ENCODE measurements around the gene TTC33. TPM values are rescaled to one million over a fixed set of nuclear protein-coding genes. Genes with fewer than 3 reads are reported as not detected.
"Not testable (repeated sequence)": the region's sequence is repeated elsewhere in the genome, so short reads cannot be mapped to it uniquely, and the experiment has no call there.

TTC33 gene
- total RNA-seq, 1 donor from 2014 or later: 18.5 TPM

- H3K27me3 Mint-ChIP-seq (ENCODE audit: low read depth): no peaks in the 10 kb centered on the region
- TF ChIP-seq CTCF (conservative IDR thresholded peaks at IDR 0.05): no peak
- no peaks in the 10 kb centered on the region for H3K36me3 Mint-ChIP-seq (ENCODE audit: low read depth)
- DNase-seq (ENCODE audit: low read depth, low spot score): no peak
- H3K27ac Mint-ChIP-seq (ENCODE audit: unreplicated experiment): no peak overlapping the region
- no peak overlapping the region for H3K4me3 Mint-ChIP-seq
- no peaks in the 10 kb centered on the region for H3K9me3 Mint-ChIP-seq
- no peaks in the 10 kb centered on the region for H3K4me1 Mint-ChIP-seq
Measured at GRCh38 chr5:40601198-40601868, 154.4 kb downstream of the TTC33 start.

- Mint-ChIP-seq H3K4me1 (no peaks in the 10 kb centered on the region), H3K36me3 (ENCODE audit: low read depth) (no peaks in the 10 kb centered on the region), H3K27ac (ENCODE audit: unreplicated experiment) (no peak overlapping the region), H3K27me3 (ENCODE audit: low read depth) (no peaks in the 10 kb centered on the region), H3K4me3 (no peak overlapping the region), H3K9me3 (no peaks in the 10 kb centered on the region)
- no peak for TF ChIP-seq CTCF (conservative IDR thresholded peaks at IDR 0.05)
- DNase-seq (ENCODE audit: low read depth, low spot score): no peak
Measured at GRCh38 chr5:40600383-40600782, 155.4 kb downstream of the TTC33 start.

- H3K4me1 Mint-ChIP-seq: no peaks in the 10 kb centered on the region
- DNase-seq (ENCODE audit: low read depth, low spot score): no peak
- no peak overlapping the region for H3K4me3 Mint-ChIP-seq
- H3K27me3 Mint-ChIP-seq (ENCODE audit: low read depth): no peaks in the 10 kb centered on the region
- TF ChIP-seq CTCF (conservative IDR thresholded peaks at IDR 0.05): no peak
- no peaks in the 10 kb centered on the region for H3K36me3 Mint-ChIP-seq (ENCODE audit: low read depth)
- H3K9me3 Mint-ChIP-seq: no peaks in the 10 kb centered on the region
- H3K27ac Mint-ChIP-seq (ENCODE audit: unreplicated experiment): no peak overlapping the region
Measured at GRCh38 chr5:40599676-40600075, 156.1 kb downstream of the TTC33 start.

- no peak for TF ChIP-seq CTCF (conservative IDR thresholded peaks at IDR 0.05)
- Mint-ChIP-seq H3K4me3 (no peak overlapping the region), H3K36me3 (ENCODE audit: low read depth) (no peaks in the 10 kb centered on the region), H3K27me3 (ENCODE audit: low read depth) (no peaks in the 10 kb centered on the region), H3K9me3 (peaks cover 3% of the 10 kb centered on the region), H3K4me1 (peaks cover 4% of the 10 kb centered on the region), H3K27ac (ENCODE audit: unreplicated experiment) (no peak overlapping the region)
- no peak for DNase-seq (ENCODE audit: low read depth, low spot score)
Measured at GRCh38 chr5:40594811-40595210, 160.9 kb downstream of the TTC33 start.

GRCh38 chr5:40591727-40592396, 163.9 kb downstream of the TTC33 start:
- not testable (repeated sequence) for H3K27me3 Mint-ChIP-seq (ENCODE audit: low read depth); H3K9me3 Mint-ChIP-seq; DNase-seq (ENCODE audit: low read depth, low spot score)

GRCh38 chr5:40587376-40587775, 168.4 kb downstream of the TTC33 start:
- DNase-seq (ENCODE audit: low read depth, low spot score): no peak
- Mint-ChIP-seq H3K27me3 (ENCODE audit: low read depth) (no peaks in the 10 kb centered on the region), H3K36me3 (ENCODE audit: low read depth) (no peaks in the 10 kb centered on the region), H3K27ac (ENCODE audit: unreplicated experiment) (no peak overlapping the region), H3K9me3 (peaks cover 5% of the 10 kb centered on the region), H3K4me3 (no peak overlapping the region), H3K4me1 (peaks cover 13% of the 10 kb centered on the region)
- no peak for TF ChIP-seq CTCF (conservative IDR thresholded peaks at IDR 0.05)

More at GRCh38 chr5:40591727-40592396, 163.9 kb downstream of the TTC33 start:
- not testable (repeated sequence) for H3K27ac Mint-ChIP-seq (ENCODE audit: unreplicated experiment); H3K4me3 Mint-ChIP-seq; H3K4me1 Mint-ChIP-seq; H3K36me3 Mint-ChIP-seq (ENCODE audit: low read depth)

Measured in neural crest cell (in vitro differentiated cells).